ENCODE results near the gene RAD51D.

Gene RAD51D

DNA sequence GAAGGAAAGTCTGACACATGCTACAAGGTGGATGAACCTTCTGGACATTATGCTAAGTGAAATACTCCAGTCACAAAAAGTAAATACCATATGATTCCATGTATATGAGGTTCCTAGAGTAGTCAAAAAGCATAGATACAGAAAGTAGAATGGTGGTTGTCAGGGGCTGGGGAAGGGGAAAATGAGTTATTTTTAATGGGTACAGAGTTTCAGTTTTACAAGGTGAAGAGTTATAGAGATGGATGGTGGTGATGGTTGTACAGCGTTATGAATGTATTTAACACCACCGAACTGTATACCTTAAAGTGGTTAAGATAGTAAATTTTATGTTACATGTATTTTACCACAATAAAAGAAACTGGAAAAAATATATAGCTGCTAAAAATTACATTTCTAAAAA lies 17.9 kb downstream of the RAD51D start:
- Histone ChIP-seq H3K4me2 (ENCODE audit: insufficient read depth, low read length, poor library complexity, severe bottlenecking) (no peak overlapping the region), H3K4ac (ENCODE audit: low read length) (no peak overlapping the region), H3K4me3 (ENCODE audit: low read length in 2 of 2) (no peak overlapping the region), H3K9ac (ENCODE audit: low read depth, low read length, poor library complexity) (no peak overlapping the region), H4K8ac (ENCODE audit: low read depth, low read length) (no peak overlapping the region), H2BK120ac (ENCODE audit: low read depth, low read length) (no peak overlapping the region), H3K18ac (ENCODE audit: low read length) (no peak overlapping the region), H3K36me3 (replicated peaks in 1 of 2; ENCODE audit: control insufficient read depth in 2 of 2, insufficient read depth in 2 of 2, low read length in 2 of 2) (peaks cover 34 to 84% of the 10 kb centered on the region in 2 donors), H3K27ac (replicated peaks; ENCODE audit: low read length) (no peak overlapping the region), H3K4me1 (ENCODE audit: control insufficient read depth in 2 of 2, insufficient read depth in 1 of 2, low read depth in 1 of 2, low read length in 2 of 2) (no peaks in the 10 kb centered on the region), H3K23ac (ENCODE audit: low read depth, low read length, poor library complexity) (no peak overlapping the region), H3K79me1 (ENCODE audit: low read depth, low read length) (no peaks in the 10 kb centered on the region), H2BK15ac (ENCODE audit: low read length) (no peak overlapping the region), H2BK5ac (ENCODE audit: low read length) (no peak overlapping the region), H4K91ac (ENCODE audit: low read depth, low read length, poor library complexity) (no peak overlapping the region), H3K9me3 (replicated peaks in 1 of 2; ENCODE audit: control insufficient read depth in 2 of 2, insufficient read depth in 1 of 2, low read depth in 1 of 2, low read length in 2 of 2) (peaks cover 0 to 2% of the 10 kb centered on the region in 2 donors), H3K14ac (ENCODE audit: low read length) (no peak overlapping the region), H2BK12ac (ENCODE audit: low read length) (no peak overlapping the region), H2AK5ac (ENCODE audit: low read depth, low read length) (no peak overlapping the region), H3K27me3 (ENCODE audit: control insufficient read depth in 3 of 3, insufficient read depth in 3 of 3, low read depth in 1 of 3, low read length in 3 of 3) (no peaks in the 10 kb centered on the region), H2AFZ (ENCODE audit: low read length) (no peak overlapping the region)
- WGBS, 2 donors (ENCODE audit: extremely low coverage in 2 of 2, insufficient read length in 2 of 2, insufficient replicate concordance in 1 of 2), result no CpG with 5 or more reads among the region's 2 CpGs
- DNase-seq (ENCODE audit: low spot score), result no peak

DNA sequence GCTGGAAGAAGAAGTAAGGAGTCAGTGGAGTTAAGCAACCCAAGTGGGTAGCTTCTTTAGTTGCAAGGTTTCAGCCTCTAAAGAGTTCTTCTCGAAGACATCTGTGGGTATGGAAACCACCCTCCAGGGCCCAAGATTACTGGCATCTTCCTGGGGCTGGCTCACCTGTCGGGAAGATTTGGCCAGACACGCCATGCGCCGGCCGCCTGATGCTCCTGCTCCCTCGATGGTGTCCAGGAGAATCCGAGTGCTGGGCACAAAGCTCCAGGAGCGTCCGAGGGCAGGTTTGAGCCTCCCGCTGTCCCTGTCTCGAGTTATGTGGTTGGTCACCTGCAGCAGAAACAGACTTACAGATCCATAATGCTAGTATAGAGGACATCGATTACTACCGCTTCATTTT lies 18.6 kb downstream of the RAD51D start:
- WGBS, 2 donors (ENCODE audit: extremely low coverage in 2 of 2, insufficient read length in 2 of 2, insufficient replicate concordance in 1 of 2), result no CpG with 5 or more reads among the region's 14 CpGs
- Histone ChIP-seq H3K9ac (ENCODE audit: low read depth, low read length, poor library complexity) (no peak overlapping the region), H3K14ac (ENCODE audit: low read length) (no peak overlapping the region), H3K9me3 (replicated peaks in 1 of 2; ENCODE audit: control insufficient read depth in 2 of 2, insufficient read depth in 1 of 2, low read depth in 1 of 2, low read length in 2 of 2) (peaks cover 0 to 2% of the 10 kb centered on the region in 2 donors), H3K18ac (ENCODE audit: low read length) (no peak overlapping the region), H4K91ac (ENCODE audit: low read depth, low read length, poor library complexity) (no peak overlapping the region), H2BK120ac (ENCODE audit: low read depth, low read length) (no peak overlapping the region), H3K27me3 (ENCODE audit: control insufficient read depth in 3 of 3, insufficient read depth in 3 of 3, low read depth in 1 of 3, low read length in 3 of 3) (no peaks in the 10 kb centered on the region), H3K4ac (ENCODE audit: low read length) (no peak overlapping the region), H3K4me3 (ENCODE audit: low read length in 2 of 2) (no peak overlapping the region), H2BK15ac (ENCODE audit: low read length) (no peak overlapping the region), H2BK12ac (ENCODE audit: low read length) (no peak overlapping the region), H3K23ac (ENCODE audit: low read depth, low read length, poor library complexity) (no peak overlapping the region), H3K36me3 (replicated peaks in 1 of 2; ENCODE audit: control insufficient read depth in 2 of 2, insufficient read depth in 2 of 2, low read length in 2 of 2) (peaks cover 29 to 77% of the 10 kb centered on the region in 2 donors), H3K79me1 (ENCODE audit: low read depth, low read length) (no peaks in the 10 kb centered on the region), H3K4me1 (ENCODE audit: control insufficient read depth in 2 of 2, insufficient read depth in 1 of 2, low read depth in 1 of 2, low read length in 2 of 2) (no peaks in the 10 kb centered on the region), H4K8ac (ENCODE audit: low read depth, low read length) (no peak overlapping the region), H3K27ac (replicated peaks; ENCODE audit: low read length) (no peak overlapping the region), H2AK5ac (ENCODE audit: low read depth, low read length) (no peak overlapping the region), H2BK5ac (ENCODE audit: low read length) (no peak overlapping the region), H2AFZ (ENCODE audit: low read length) (no peak overlapping the region), H3K4me2 (ENCODE audit: insufficient read depth, low read length, poor library complexity, severe bottlenecking) (no peak overlapping the region)
- no peak for DNase-seq (ENCODE audit: low spot score)

DNA sequence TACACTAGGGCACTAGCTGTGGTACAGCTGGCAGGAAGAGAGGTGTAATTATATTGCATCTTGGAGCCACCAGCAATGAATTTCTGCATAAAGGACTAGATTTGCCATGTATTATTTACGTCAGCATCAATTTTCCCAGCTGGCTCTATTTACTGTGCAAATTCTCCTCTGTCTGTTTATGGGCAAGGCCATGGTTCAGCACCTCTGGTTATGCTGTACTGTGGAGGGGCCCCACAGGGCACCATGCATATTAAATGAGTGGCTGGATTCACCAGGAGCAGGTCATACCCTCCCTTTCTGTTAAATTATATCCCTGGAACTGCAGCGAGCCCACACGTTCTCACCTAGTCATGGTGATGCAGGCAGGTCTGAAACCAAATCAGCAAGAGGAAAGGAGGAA lies 19.8 kb downstream of the RAD51D start:
- H3K23ac ChIP-seq (ENCODE audit: low read depth, low read length, poor library complexity), result no peak overlapping the region
- no peaks in the 10 kb centered on the region for H3K4me1 ChIP-seq (ENCODE audit: control insufficient read depth in 2 of 2, insufficient read depth in 1 of 2, low read depth in 1 of 2, low read length in 2 of 2)
- no peak overlapping the region for H3K18ac ChIP-seq (ENCODE audit: low read length)
- H2BK5ac ChIP-seq (ENCODE audit: low read length), result no peak overlapping the region
- no peak overlapping the region for H4K91ac ChIP-seq (ENCODE audit: low read depth, low read length, poor library complexity)
- no CpG with 5 or more reads among the region's 3 CpGs for WGBS, 2 donors (ENCODE audit: extremely low coverage in 2 of 2, insufficient read length in 2 of 2, insufficient replicate concordance in 1 of 2)
- no peak overlapping the region for H2BK15ac ChIP-seq (ENCODE audit: low read length)
- H3K4me3 ChIP-seq (ENCODE audit: low read length in 2 of 2), result no peak overlapping the region
- no peaks in the 10 kb centered on the region for H3K27me3 ChIP-seq (ENCODE audit: control insufficient read depth in 3 of 3, insufficient read depth in 3 of 3, low read depth in 1 of 3, low read length in 3 of 3)
- H3K27ac ChIP-seq (replicated peaks; ENCODE audit: low read length), result no peak overlapping the region
- H3K9ac ChIP-seq (ENCODE audit: low read depth, low read length, poor library complexity), result no peak overlapping the region
- peaks cover 24 to 66% of the 10 kb centered on the region in 2 donors for H3K36me3 ChIP-seq (replicated peaks in 1 of 2; ENCODE audit: control insufficient read depth in 2 of 2, insufficient read depth in 2 of 2, low read length in 2 of 2)
- H4K8ac ChIP-seq (ENCODE audit: low read depth, low read length), result no peak overlapping the region
- H2BK12ac ChIP-seq (ENCODE audit: low read length), result no peak overlapping the region
- peaks cover 0 to 2% of the 10 kb centered on the region in 2 donors for H3K9me3 ChIP-seq (replicated peaks in 1 of 2; ENCODE audit: control insufficient read depth in 2 of 2, insufficient read depth in 1 of 2, low read depth in 1 of 2, low read length in 2 of 2)
- no peak overlapping the region for H3K4me2 ChIP-seq (ENCODE audit: insufficient read depth, low read length, poor library complexity, severe bottlenecking)
- DNase-seq (ENCODE audit: low spot score), result no peak
- no peak overlapping the region for H3K14ac ChIP-seq (ENCODE audit: low read length)
- H3K4ac ChIP-seq (ENCODE audit: low read length), result no peak overlapping the region
- no peaks in the 10 kb centered on the region for H3K79me1 ChIP-seq (ENCODE audit: low read depth, low read length)
- H2AFZ ChIP-seq (ENCODE audit: low read length), result no peak overlapping the region
- H2BK120ac ChIP-seq (ENCODE audit: low read depth, low read length), result no peak overlapping the region
- H2AK5ac ChIP-seq (ENCODE audit: low read depth, low read length), result no peak overlapping the region

DNA sequence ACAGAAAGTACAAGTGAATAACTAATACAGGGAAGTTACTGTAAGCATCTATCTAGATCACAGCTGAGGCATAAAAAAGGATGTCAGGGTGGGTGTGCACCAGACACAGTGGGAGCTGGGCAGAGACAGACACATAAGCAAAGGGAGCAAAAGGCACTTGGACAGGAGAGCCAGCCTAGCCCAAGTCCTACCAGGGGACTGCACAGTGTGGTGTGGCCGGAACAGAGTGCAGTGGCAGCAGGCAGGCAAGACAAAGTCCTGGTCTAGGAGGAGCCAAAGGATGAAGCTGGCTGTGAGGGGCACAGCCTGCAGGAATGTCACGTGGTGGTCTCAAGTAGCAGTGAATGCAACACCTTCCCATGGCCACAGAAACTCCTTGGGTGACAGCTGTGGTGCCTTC lies 21.9 kb downstream of the RAD51D start:
- no peak overlapping the region for H4K91ac ChIP-seq (ENCODE audit: low read depth, low read length, poor library complexity)
- no peak overlapping the region for H2BK120ac ChIP-seq (ENCODE audit: low read depth, low read length)
- H3K79me1 ChIP-seq (ENCODE audit: low read depth, low read length), result no peaks in the 10 kb centered on the region
- H3K4ac ChIP-seq (ENCODE audit: low read length), result no peak overlapping the region
- peaks cover 0 to 2% of the 10 kb centered on the region in 2 donors for H3K9me3 ChIP-seq (replicated peaks in 1 of 2; ENCODE audit: control insufficient read depth in 2 of 2, insufficient read depth in 1 of 2, low read depth in 1 of 2, low read length in 2 of 2)
- H3K27ac ChIP-seq (replicated peaks; ENCODE audit: low read length), result no peak overlapping the region
- H2AFZ ChIP-seq (ENCODE audit: low read length), result no peak overlapping the region
- no peak overlapping the region for H4K8ac ChIP-seq (ENCODE audit: low read depth, low read length)
- H2BK12ac ChIP-seq (ENCODE audit: low read length), result no peak overlapping the region
- peak overlapping the region; percentile 12 for H3K9ac ChIP-seq (ENCODE audit: low read depth, low read length, poor library complexity)
- H3K23ac ChIP-seq (ENCODE audit: low read depth, low read length, poor library complexity), result no peak overlapping the region
- H2BK15ac ChIP-seq (ENCODE audit: low read length), result no peak overlapping the region
- H3K14ac ChIP-seq (ENCODE audit: low read length), result no peak overlapping the region
- H3K18ac ChIP-seq (ENCODE audit: low read length), result peak overlapping the region; percentile 35
- H2AK5ac ChIP-seq (ENCODE audit: low read depth, low read length), result no peak overlapping the region
- WGBS, 2 donors (ENCODE audit: extremely low coverage in 2 of 2, insufficient read length in 2 of 2, insufficient replicate concordance in 1 of 2), result no CpG with 5 or more reads among the region's 2 CpGs
- H3K4me1 ChIP-seq (ENCODE audit: control insufficient read depth in 2 of 2, insufficient read depth in 1 of 2, low read depth in 1 of 2, low read length in 2 of 2), result no peaks in the 10 kb centered on the region
- no peak overlapping the region for H2BK5ac ChIP-seq (ENCODE audit: low read length)
- DNase-seq (ENCODE audit: low spot score), result no peak
- H3K4me2 ChIP-seq (ENCODE audit: insufficient read depth, low read length, poor library complexity, severe bottlenecking), result no peak overlapping the region
- H3K4me3 ChIP-seq (ENCODE audit: low read length in 2 of 2), result no peak overlapping the region
- H3K27me3 ChIP-seq (ENCODE audit: control insufficient read depth in 3 of 3, insufficient read depth in 3 of 3, low read depth in 1 of 3, low read length in 3 of 3), result no peaks in the 10 kb centered on the region
- peaks cover 19 to 48% of the 10 kb centered on the region in 2 donors for H3K36me3 ChIP-seq (replicated peaks in 1 of 2; ENCODE audit: control insufficient read depth in 2 of 2, insufficient read depth in 2 of 2, low read length in 2 of 2)

All from neuronal stem cell (in vitro differentiated cells).